GM23338 (cell line): ENCODE results near the gene CUEDC1. TPM values are rescaled to one million over a fixed set of nuclear protein-coding genes. Genes with fewer than 3 reads are reported as not detected.

Experiments used
- ATAC-seq: fragments of 200-7000 bp; cut with Tn5 transposase; 3 replicates; pipeline ENCODE4 v1.9.1; 2020
- DNase-seq: peaks from one replicate; pipeline ENCODE4 v3.0.0-alpha.2; 2015; ENCODE audit warnings: low spot score
- H2AFZ ChIP-seq: fragments of 200-600 bp; sonication (generic); 2 replicates; pipeline ENCODE4 v1.8.0; 2016; ENCODE audit warnings: antibody characterized with exemption, mild to moderate bottlenecking, moderate library complexity
- H3F3A ChIP-seq: fragments of 200-600 bp; sonication (generic); replicated peaks from 2 replicates; pipeline ENCODE4 v1.8.0; 2017; ENCODE audit warnings: antibody characterized with exemption, mixed run types, low read depth
- H3K27ac ChIP-seq: fragments of 200-600 bp; sonication (generic); 2 replicates; pipeline ENCODE4 v1.6.1; 2016; ENCODE audit warnings: low read depth
- H3K27me3 ChIP-seq: fragments of 200-600 bp; sonication (generic); 2 replicates; pipeline ENCODE4 v1.8.0; 2016; ENCODE audit warnings: mild to moderate bottlenecking, mixed run types, moderate library complexity; ENCODE audit not compliant: insufficient read depth
- H3K36me3 ChIP-seq: fragments of 200-600 bp; sonication (generic); 2 replicates; pipeline ENCODE4 v1.8.0; 2016; ENCODE audit warnings: mild to moderate bottlenecking; ENCODE audit not compliant: insufficient read depth
- H3K4me1 ChIP-seq: fragments of 200-600 bp; sonication (generic); 2 replicates; pipeline ENCODE4 v1.8.0; 2016; ENCODE audit warnings: mild to moderate bottlenecking, moderate library complexity; ENCODE audit not compliant: insufficient read depth
- H3K4me2 ChIP-seq: fragments of 200-600 bp; sonication (generic); 2 replicates; pipeline ENCODE4 v1.7.1; 2017; ENCODE audit warnings: mixed run types
- H3K4me3 ChIP-seq: fragments of 200-600 bp; sonication (generic); 2 replicates; pipeline ENCODE4 v1.6.1; 2016; ENCODE audit warnings: mixed run types
- H3K79me2 ChIP-seq: fragments of 200-600 bp; sonication (generic); replicated peaks from 2 replicates; pipeline ENCODE4 v1.8.0; 2017; ENCODE audit warnings: mild to moderate bottlenecking; ENCODE audit not compliant: insufficient read depth
- H3K9me2 ChIP-seq: fragments of 200-600 bp; sonication (generic); 2 replicates; pipeline ENCODE4 v1.8.0; 2017; ENCODE audit not compliant: insufficient read depth
- H4K20me1 ChIP-seq: fragments of 200-600 bp; sonication (generic); replicated peaks from 2 replicates; pipeline ENCODE4 v1.8.0; 2017; ENCODE audit warnings: mild to moderate bottlenecking; ENCODE audit not compliant: insufficient read depth
- H3K27ac Mint-ChIP-seq: 2 replicates; pipeline ENCODE4 v1.8.0; 2020; ENCODE audit warnings: inconsistent platforms, mild to moderate bottlenecking, moderate library complexity, mixed read lengths
- H3K27me3 Mint-ChIP-seq: 3 replicates; pipeline ENCODE4 v1.8.0; 2022; ENCODE audit warnings: low read depth, mild to moderate bottlenecking, moderate library complexity, mixed read lengths, inconsistent platforms; ENCODE audit not compliant: insufficient read depth, poor library complexity
- H3K36me3 Mint-ChIP-seq: 3 replicates; pipeline ENCODE4 v1.8.0; 2021; ENCODE audit warnings: low read depth, mild to moderate bottlenecking, inconsistent platforms, moderate library complexity, mixed read lengths
- H3K4me1 Mint-ChIP-seq: 3 replicates; pipeline ENCODE4 v1.8.0; 2020; ENCODE audit warnings: mild to moderate bottlenecking, inconsistent platforms, mixed read lengths
- H3K4me3 Mint-ChIP-seq: 3 replicates; pipeline ENCODE4 v1.8.0; 2021; ENCODE audit warnings: moderate library complexity, mild to moderate bottlenecking, inconsistent platforms, mixed read lengths
- H3K9me3 Mint-ChIP-seq: 3 replicates; pipeline ENCODE4 v1.8.0; 2020; ENCODE audit warnings: moderate library complexity, mild to moderate bottlenecking, inconsistent platforms, mixed read lengths
- CREB1 ChIP-seq: fragments of 250-450 bp; sonication (Bioruptor Pico); IDR thresholded peaks from 2 replicates; pipeline ENCODE4 v1.5.0; 2020; ENCODE audit warnings: low read depth, mild to moderate bottlenecking, moderate library complexity
- CTCF ChIP-seq, 2 experiments: fragments of 200-600 bp in 1 of 2; sonication (generic) in 1 of 2; conservative IDR thresholded peaks; 2 replicates each; pipeline versions ENCODE4 v1.5.1 to v1.6.1; 2016 to 2017; ENCODE audit warnings: antibody characterized with exemption in 2 of 2, low read depth in 2 of 2, mild to moderate bottlenecking in 2 of 2, moderate library complexity in 1 of 2
- ETS1 ChIP-seq: IDR thresholded peaks from 2 replicates; pipeline ENCODE4 v1.6.1; 2016; ENCODE audit warnings: antibody characterized with exemption
- EZH2 ChIP-seq: fragments of 200-600 bp; sonication (generic); IDR thresholded peaks from one replicate; pipeline ENCODE4 v1.8.0; 2017; ENCODE audit warnings: antibody characterized with exemption, mild to moderate bottlenecking, low read depth; ENCODE audit not compliant: unreplicated experiment
- EZH2phosphoT487 ChIP-seq: fragments of 200-600 bp; sonication (generic); IDR thresholded peaks from one replicate; pipeline ENCODE4 v1.8.1; 2018; ENCODE audit warnings: antibody characterized with exemption; ENCODE audit not compliant: unreplicated experiment
- JUNB ChIP-seq: IDR thresholded peaks from one replicate; pipeline ENCODE4 v1.6.1; 2016; ENCODE audit warnings: antibody characterized with exemption; ENCODE audit not compliant: unreplicated experiment
- NANOG ChIP-seq: IDR thresholded peaks from 2 replicates; pipeline ENCODE4 v1.6.1; 2016; ENCODE audit warnings: antibody characterized with exemption, borderline replicate concordance
- POLR2AphosphoS5 ChIP-seq: IDR thresholded peaks from 2 replicates; pipeline ENCODE4 v1.6.1; 2016; ENCODE audit warnings: antibody characterized with exemption, low read depth
- REST ChIP-seq: IDR thresholded peaks from one replicate; pipeline ENCODE4 v1.6.1; 2018; ENCODE audit warnings: antibody characterized with exemption; ENCODE audit not compliant: unreplicated experiment
- STAT1 ChIP-seq: IDR thresholded peaks from one replicate; pipeline ENCODE4 v1.6.1; 2016; ENCODE audit warnings: antibody characterized with exemption; ENCODE audit not compliant: unreplicated experiment
- ZNF114 ChIP-seq: fragments of 250-450 bp; sonication (Bioruptor Pico); IDR thresholded peaks from 2 replicates; pipeline ENCODE4 v1.5.0; 2020; ENCODE audit warnings: mild to moderate bottlenecking, moderate library complexity
- ZNF331 ChIP-seq: fragments of 250-450 bp; sonication (Bioruptor Pico); IDR thresholded peaks from 2 replicates; pipeline ENCODE4 v1.5.0; 2020; ENCODE audit warnings: low read depth, mild to moderate bottlenecking, moderate library complexity
- ZNF462 ChIP-seq: fragments of 250-450 bp; sonication (Bioruptor Pico); IDR thresholded peaks from 2 replicates; pipeline ENCODE4 v1.5.0; 2020; ENCODE audit warnings: mild to moderate bottlenecking, moderate library complexity
- polyA plus RNA-seq: library from polyadenylated mRNA; unstranded; fragments of >200 nt; fragmentation: Nextera tagmentation; extraction: Ambion mirVana; gene quantifications from 2 replicates; pipeline ENCODE4 v1.2.1, GENCODE V29; 2016
- total RNA-seq: library from RNA; depleted of rRNA; stranded (reverse); fragments of >200 nt; shearing (Covaris generic); gene quantifications from 2 replicates; pipeline ENCODE4 v1.2.3, GENCODE V29; 2014

CUEDC1 gene
- total and polyA plus RNA-seq, 2 experiments from 2014 or later: 3.0 to 7.7 TPM

- H4K20me1 ChIP-seq: no peaks in the 10 kb centered on the region
- ATAC-seq: no peak
- no peak for DNase-seq
- H3K4me1 Mint-ChIP-seq: peaks cover 10% of the 10 kb centered on the region
- no peaks in the 10 kb centered on the region for H3K79me2 ChIP-seq
- H3K36me3 ChIP-seq: no peaks in the 10 kb centered on the region
- H3K4me3 ChIP-seq: no peak overlapping the region
- H3K9me3 Mint-ChIP-seq: no peaks in the 10 kb centered on the region
- H3K27ac Mint-ChIP-seq: no peak overlapping the region
- H3K27me3 Mint-ChIP-seq: peaks cover 8% of the 10 kb centered on the region
- peaks cover 5% of the 10 kb centered on the region for H3K27me3 ChIP-seq
- H3K27ac ChIP-seq: no peak overlapping the region
- TF ChIP-seq POLR2AphosphoS5: no peak
- no peak for TF ChIP-seq ZNF462
- no peak for TF ChIP-seq ZNF114 (CRISPR knock-in tag)
- no peak for TF ChIP-seq NANOG
- no peak for TF ChIP-seq EZH2phosphoT487
- no peak for TF ChIP-seq ETS1
- no peak for TF ChIP-seq REST
- TF ChIP-seq ZNF331 (CRISPR knock-in tag): no peak
- TF ChIP-seq JUNB: no peak
- no peak for TF ChIP-seq CREB1 (CRISPR knock-in tag)
- no peak for TF ChIP-seq STAT1
- TF ChIP-seq CTCF (conservative IDR thresholded peaks at IDR 0.05; ENCODE audit: low read depth in 2 of 2): no peak
- no peak for TF ChIP-seq EZH2
- no peaks in the 10 kb centered on the region for H3K36me3 Mint-ChIP-seq
- H3K4me1 ChIP-seq: no peaks in the 10 kb centered on the region
- H3K4me3 Mint-ChIP-seq: no peak overlapping the region
- no peak overlapping the region for H2AFZ ChIP-seq
- H3K9me2 ChIP-seq: no peaks in the 10 kb centered on the region
- H3F3A ChIP-seq: 0 out of 2 replicates have a peak, but pooled peaks cover 2% of the 10 kb centered on the region
- no peak overlapping the region for H3K4me2 ChIP-seq
Measured at GRCh38 chr17:57962279-57963148, 7.3 kb upstream of the CUEDC1 start.
